HG03097 (cell line): ENCODE results near the gene POU6F2.

Source experiments
- ATAC-seq: cut with Tn5 transposase; IDR thresholded peaks from one replicate; pipeline ENCODE4 v1.9.1; 2021; ENCODE audit not compliant: unreplicated experiment, low FRiP score

The POU6F2 gene

GRCh38 chr7:39464350-39465054 lies 486.8 kb downstream of the POU6F2 start:
- no peak for ATAC-seq

- no peak for ATAC-seq
These were observed 487.6 kb downstream of the POU6F2 start for GRCh38 chr7:39465055-39465929.

GRCh38 chr7:39468261-39468660 lies 490.6 kb downstream of the POU6F2 start:
- ATAC-seq, result no peak

- no peak for ATAC-seq
These were observed 491.2 kb downstream of the POU6F2 start for GRCh38 chr7:39468808-39469374.

- no peak for ATAC-seq
These were observed 503.2 kb downstream of the POU6F2 start for GRCh38 chr7:39480901-39481300.

GRCh38 chr7:39488467-39489393 lies 511.0 kb downstream of the POU6F2 start:
- no peak for ATAC-seq

- ATAC-seq, result no peak
These were observed 512.6 kb downstream of the POU6F2 start for GRCh38 chr7:39490296-39490695.

GRCh38 chr7:39493934-39494333 lies 516.2 kb downstream of the POU6F2 start:
- ATAC-seq, result no peak

GRCh38 chr7:39501358-39501757 lies 523.6 kb downstream of the POU6F2 start:
- ATAC-seq, result no peak

- ATAC-seq, result no peak
These were observed 527.3 kb downstream of the POU6F2 start for GRCh38 chr7:39504963-39505362.

GRCh38 chr7:39507866-39508551 lies 530.3 kb downstream of the POU6F2 start:
- ATAC-seq, result no peak

GRCh38 chr7:39509436-39509835 lies 531.7 kb downstream of the POU6F2 start:
- ATAC-seq, result no peak

GRCh38 chr7:39509912-39510311 lies 532.2 kb downstream of the POU6F2 start:
- no peak for ATAC-seq

- no peak for ATAC-seq
These were observed 533.2 kb downstream of the POU6F2 start for GRCh38 chr7:39510864-39511354.

GRCh38 chr7:39515534-39516228 lies 538.0 kb downstream of the POU6F2 start:
- ATAC-seq, result no peak

- no peak for ATAC-seq
These were observed 538.8 kb downstream of the POU6F2 start for GRCh38 chr7:39516498-39516897.

- no peak for ATAC-seq
These were observed 539.5 kb downstream of the POU6F2 start for GRCh38 chr7:39517240-39517639.
